Fibroblast of lung (primary cell): ENCODE results near the gene CRMP1. TPM values are rescaled to one million over a fixed set of nuclear protein-coding genes. Genes with fewer than 3 reads are reported as not detected.

ENCODE experiments used
- DNase-seq, 2 donors: peaks; one replicate each; pipeline versions ENCODE4 v3.0.0 to v3.0.0-alpha.2; 2010; ENCODE audit warnings: low read depth in 2 of 2
- H2AFZ ChIP-seq: 2 replicates; pipeline ENCODE4 v1.5.1; 2012; ENCODE audit warnings: low read length, control low read depth, inconsistent platforms
- H3K27ac ChIP-seq: 2 replicates; pipeline ENCODE4 v1.5.1; 2011; ENCODE audit warnings: low read length, control low read depth; ENCODE audit not compliant: insufficient read depth
- H3K27me3 ChIP-seq: 2 replicates; pipeline ENCODE4 v1.5.1; 2011; ENCODE audit warnings: mild to moderate bottlenecking, low read length; ENCODE audit not compliant: control insufficient read depth, insufficient read depth
- H3K36me3 ChIP-seq: 2 replicates; pipeline ENCODE4 v1.5.1; 2011; ENCODE audit warnings: low read length; ENCODE audit not compliant: control insufficient read depth, insufficient read depth
- H3K4me1 ChIP-seq: 2 replicates; pipeline ENCODE4 v1.5.1; 2011; ENCODE audit warnings: low read length; ENCODE audit not compliant: control insufficient read depth, insufficient read depth; ENCODE audit errors: extremely low read depth
- H3K4me2 ChIP-seq: 2 replicates; pipeline ENCODE4 v1.5.1; 2011; ENCODE audit warnings: low read length, control low read depth; ENCODE audit not compliant: insufficient read depth; ENCODE audit errors: extremely low read depth
- H3K4me3 ChIP-seq, 4 experiments: fragments of 200-600 bp in 1 of 4; sonication (generic) in 1 of 4; replicated peaks in 1 of 4; 2 replicates each; pipeline ENCODE4 v1.5.1; 2011 to 2016; ENCODE audit warnings: low read length in 4 of 4, low read depth in 3 of 4, mild to moderate bottlenecking in 3 of 4, control low read depth in 2 of 4, inconsistent platforms in 1 of 4, mixed read lengths in 1 of 4; ENCODE audit not compliant: insufficient read depth in 1 of 4; ENCODE audit errors: control extremely low read depth in 1 of 4
- H3K79me2 ChIP-seq: 2 replicates; pipeline ENCODE4 v1.5.1; 2012; ENCODE audit warnings: mild to moderate bottlenecking, low read length, inconsistent platforms; ENCODE audit not compliant: control insufficient read depth, insufficient read depth
- H3K9ac ChIP-seq: 2 replicates; pipeline ENCODE4 v1.5.1; 2011; ENCODE audit warnings: mild to moderate bottlenecking, low read length, control low read depth; ENCODE audit not compliant: insufficient read depth
- H3K9me3 ChIP-seq: 2 replicates; pipeline ENCODE4 v1.5.1; 2012; ENCODE audit warnings: low read depth, low read length; ENCODE audit not compliant: control insufficient read depth, insufficient read depth
- H4K20me1 ChIP-seq: 2 replicates; pipeline ENCODE4 v1.5.1; 2011; ENCODE audit warnings: low read length; ENCODE audit not compliant: control insufficient read depth, insufficient read depth; ENCODE audit errors: extremely low read depth
- CTCF ChIP-seq, 2 donors: IDR thresholded peaks in 1 of 2; conservative IDR thresholded peaks in 1 of 2; 1 replicate in 1 of 2; 2 replicates in 1 of 2; pipeline ENCODE4 v1.5.1; 2011 to 2012; ENCODE audit warnings: low read length in 2 of 2, control low read depth in 1 of 2, inconsistent platforms in 1 of 2, low read depth in 1 of 2, mild to moderate bottlenecking in 1 of 2
- EZH2 ChIP-seq: IDR thresholded peaks from 2 replicates; pipeline ENCODE4 v1.5.1; 2012; ENCODE audit warnings: low read length, control low read depth, mild to moderate bottlenecking; ENCODE audit errors: missing control alignments
- polyA plus RNA-seq, 2 donors: library from polyadenylated mRNA; depleted of rRNA in 1 of 2; stranded (reverse) in 1 of 2; unstranded in 1 of 2; fragments of >200 nt; gene quantifications; 2 replicates each; pipeline ENCODE4 v1.2.1, GENCODE V29; 2011 to 2012; ENCODE audit warnings: missing spikeins in 1 of 2
- total RNA-seq: library from RNA; depleted of rRNA; stranded (reverse); fragments of >200 nt; gene quantifications from 2 replicates; pipeline ENCODE4 v1.2.1, GENCODE V29; 2014

The CRMP1 gene
- total and polyA plus RNA-seq, 2 donors (not counting 1 experiment from before 2014, with no cell fraction given): 0.33 to 2.7 TPM

GRCh38 chr4:5921981-5922380 is 29.1 kb upstream of the CRMP1 start:
- H3K4me1 ChIP-seq: no peaks in the 10 kb centered on the region
- H3K4me3 ChIP-seq: no peak overlapping the region
- no peak overlapping the region for H3K4me2 ChIP-seq
- no peaks in the 10 kb centered on the region for H3K79me2 ChIP-seq
- no peak for DNase-seq
- H4K20me1 ChIP-seq: no peaks in the 10 kb centered on the region
- H3K27ac ChIP-seq: no peak overlapping the region
- H3K9ac ChIP-seq: no peak overlapping the region
- no peaks in the 10 kb centered on the region for H3K36me3 ChIP-seq
- H2AFZ ChIP-seq: no peak overlapping the region
- H3K9me3 ChIP-seq: no peaks in the 10 kb centered on the region
- TF ChIP-seq EZH2 (no peak), CTCF (conservative IDR thresholded peaks at IDR 0.05 in 1 of 2, IDR thresholded peaks at IDR 0.05 in 1 of 2; ENCODE audit: low read depth in 1 of 2, low read length in 2 of 2) (no peak)
- H3K27me3 ChIP-seq: no peaks in the 10 kb centered on the region

- no peak overlapping the region for H3K4me2 ChIP-seq
- no peak overlapping the region for H3K9ac ChIP-seq
- no peak for TF ChIP-seq EZH2
- no peak for TF ChIP-seq CTCF (conservative IDR thresholded peaks at IDR 0.05 in 1 of 2, IDR thresholded peaks at IDR 0.05 in 1 of 2; ENCODE audit: low read depth in 1 of 2, low read length in 2 of 2)
- H3K4me3 ChIP-seq: no peak overlapping the region
- no peaks in the 10 kb centered on the region for H3K9me3 ChIP-seq
- no peak overlapping the region for H2AFZ ChIP-seq
- no peaks in the 10 kb centered on the region for H3K79me2 ChIP-seq
- H3K36me3 ChIP-seq: no peaks in the 10 kb centered on the region
- no peaks in the 10 kb centered on the region for H3K4me1 ChIP-seq
- H3K27me3 ChIP-seq: no peaks in the 10 kb centered on the region
- no peaks in the 10 kb centered on the region for H4K20me1 ChIP-seq
- H3K27ac ChIP-seq: no peak overlapping the region
- DNase-seq: no peak
Observed at GRCh38 chr4:5921101-5921980, 28.5 kb upstream of the CRMP1 start.

GRCh38 chr4:5919571-5919970 is 26.7 kb upstream of the CRMP1 start:
- Histone ChIP-seq H3K4me3 (no peak overlapping the region), H3K27ac (no peak overlapping the region), H3K27me3 (no peaks in the 10 kb centered on the region), H2AFZ (no peak overlapping the region), H4K20me1 (no peaks in the 10 kb centered on the region), H3K4me2 (no peak overlapping the region), H3K79me2 (no peaks in the 10 kb centered on the region), H3K9me3 (no peaks in the 10 kb centered on the region), H3K9ac (no peak overlapping the region), H3K36me3 (no peaks in the 10 kb centered on the region), H3K4me1 (no peaks in the 10 kb centered on the region)
- TF ChIP-seq EZH2 (no peak), CTCF (conservative IDR thresholded peaks at IDR 0.05 in 1 of 2, IDR thresholded peaks at IDR 0.05 in 1 of 2; ENCODE audit: low read depth in 1 of 2, low read length in 2 of 2) (no peak)
- DNase-seq: no peak
